PC-9 (cell line): ENCODE measurements around the gene ADD3.

Experiments
- EZH2 ChIP-seq: fragments of 200-600 bp; sonication (generic); IDR thresholded peaks from 2 replicates; pipeline ENCODE4 v1.8.0; 2017; ENCODE audit warnings: antibody characterized with exemption, low read depth
- TF ChIP-seq, protein P1 (sequence below): fragments of 200-600 bp; sonication (generic); conservative IDR thresholded peaks from 2 replicates; pipeline ENCODE4 v1.6.1; 2017; ENCODE audit warnings: mixed run types, antibody characterized with exemption, mild to moderate bottlenecking, moderate library complexity

DNA sequence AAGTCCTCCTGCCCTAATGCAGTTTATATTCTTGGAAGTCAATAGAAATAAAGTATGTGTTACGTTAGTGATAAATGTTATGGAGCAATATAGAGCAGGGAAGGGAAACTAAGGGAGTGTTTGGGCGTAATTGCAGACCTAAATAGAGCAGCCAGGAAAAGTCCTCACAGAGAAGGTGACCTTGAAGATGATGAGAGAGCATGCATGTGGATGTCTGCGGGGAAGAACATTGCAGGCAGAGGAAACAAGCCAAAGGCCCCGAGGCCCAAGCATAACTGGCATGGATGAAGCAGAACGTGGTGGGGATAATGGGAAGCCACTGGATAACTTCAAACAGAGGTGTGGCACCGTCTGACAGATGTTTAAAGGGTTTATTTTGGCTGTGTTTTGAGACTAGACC, 12.5 kb downstream of the ADD3 start:
- TF ChIP-seq, protein P1, sequence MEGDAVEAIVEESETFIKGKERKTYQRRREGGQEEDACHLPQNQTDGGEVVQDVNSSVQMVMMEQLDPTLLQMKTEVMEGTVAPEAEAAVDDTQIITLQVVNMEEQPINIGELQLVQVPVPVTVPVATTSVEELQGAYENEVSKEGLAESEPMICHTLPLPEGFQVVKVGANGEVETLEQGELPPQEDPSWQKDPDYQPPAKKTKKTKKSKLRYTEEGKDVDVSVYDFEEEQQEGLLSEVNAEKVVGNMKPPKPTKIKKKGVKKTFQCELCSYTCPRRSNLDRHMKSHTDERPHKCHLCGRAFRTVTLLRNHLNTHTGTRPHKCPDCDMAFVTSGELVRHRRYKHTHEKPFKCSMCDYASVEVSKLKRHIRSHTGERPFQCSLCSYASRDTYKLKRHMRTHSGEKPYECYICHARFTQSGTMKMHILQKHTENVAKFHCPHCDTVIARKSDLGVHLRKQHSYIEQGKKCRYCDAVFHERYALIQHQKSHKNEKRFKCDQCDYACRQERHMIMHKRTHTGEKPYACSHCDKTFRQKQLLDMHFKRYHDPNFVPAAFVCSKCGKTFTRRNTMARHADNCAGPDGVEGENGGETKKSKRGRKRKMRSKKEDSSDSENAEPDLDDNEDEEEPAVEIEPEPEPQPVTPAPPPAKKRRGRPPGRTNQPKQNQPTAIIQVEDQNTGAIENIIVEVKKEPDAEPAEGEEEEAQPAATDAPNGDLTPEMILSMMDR = no peak
- no peak for TF ChIP-seq EZH2
